ENCODE results near the gene APOD.

- TF ChIP-seq CTCF (IDR thresholded peaks at IDR 0.05; ENCODE audit: low read depth, low read length) = peak; percentile 21
- no peak for TF ChIP-seq POLR2A (IDR thresholded peaks at IDR 0.05; ENCODE audit: extremely low read depth, insufficient read length)
Measured at GRCh38 chr3:195522254-195523023, 61.3 kb downstream of the APOD start.
